HG02588 (cell line): Measurements from ENCODE around the gene CCNL2.
"Not testable (repeated sequence)": the region's sequence is repeated elsewhere in the genome, so short reads cannot be mapped to it uniquely, and the experiment has no call there.

ENCODE experiments used
- ATAC-seq: cut with Tn5 transposase; IDR thresholded peaks from one replicate; pipeline ENCODE4 v1.9.1; 2021; ENCODE audit warnings: mild to moderate bottlenecking, moderate library complexity; ENCODE audit not compliant: unreplicated experiment

The CCNL2 gene

DNA sequence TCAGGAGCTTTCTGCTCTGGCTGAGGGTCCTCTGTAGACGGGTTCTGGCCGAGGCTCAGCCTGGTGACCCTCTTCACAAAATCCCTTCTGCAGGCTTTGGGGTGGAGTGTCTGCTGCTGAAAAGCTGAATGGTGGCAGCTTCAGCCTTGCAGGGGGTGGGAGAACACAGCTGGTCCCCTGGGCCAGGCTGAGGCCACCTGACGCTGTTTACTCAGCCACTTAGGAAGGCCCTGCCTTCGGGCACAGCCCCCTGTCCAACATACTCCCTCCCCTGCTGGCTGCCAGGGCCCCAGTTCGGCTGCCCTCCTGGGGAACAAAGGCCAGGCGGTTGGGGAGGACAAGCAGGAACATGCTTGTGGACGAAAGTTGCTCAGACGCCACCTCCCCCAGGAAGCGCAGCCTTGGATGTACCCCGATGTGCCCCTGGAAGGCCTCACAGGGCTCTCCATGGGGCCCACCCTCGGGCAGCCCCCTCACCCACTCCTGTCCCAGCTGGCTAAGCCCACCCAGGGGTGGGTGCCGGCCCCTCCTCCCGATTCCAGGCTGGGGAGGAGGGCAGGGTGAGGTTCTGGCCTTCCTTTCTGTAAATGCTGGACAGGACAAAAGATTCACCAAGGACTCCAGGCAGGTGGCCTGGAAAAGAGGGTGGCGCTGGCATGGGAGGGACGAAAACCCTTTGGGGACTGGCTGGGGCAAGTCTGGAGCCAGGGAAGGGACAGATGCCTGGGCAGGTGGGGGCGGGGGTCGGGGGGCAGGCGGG is 22.2 kb upstream of the CCNL2 start, which contains the start of gene ANKRD65:
Gene ANKRD65 (minus strand): TSS at position 130 of the 760 bp plus-strand sequence. CDS start 271 bp downstream, outside the sequence.
- no peak for ATAC-seq

DNA sequence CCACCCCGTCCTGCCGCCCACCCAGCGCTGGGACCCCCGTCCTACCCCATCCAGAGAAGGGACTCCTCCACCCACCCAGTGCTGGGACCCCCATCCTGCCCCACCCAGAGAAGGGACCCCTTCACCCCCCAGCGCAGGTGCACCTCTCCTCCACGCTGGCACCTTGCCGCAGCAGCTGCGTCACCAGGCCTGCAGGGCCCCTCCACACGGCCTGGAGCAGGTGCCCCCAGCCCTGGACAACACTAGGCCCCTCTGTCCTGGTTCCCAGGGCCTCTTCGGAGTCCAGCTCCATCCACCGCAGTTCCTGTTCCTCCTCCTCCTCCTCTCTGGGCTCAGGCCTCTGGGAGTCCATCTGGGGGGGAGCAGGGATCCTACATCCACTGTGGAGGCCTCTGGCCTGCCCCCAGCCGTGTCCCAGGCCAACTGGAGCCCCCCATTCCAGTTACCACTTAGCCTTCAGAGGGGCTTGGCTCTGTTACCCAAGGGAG is 21.6 kb upstream of the CCNL2 start:
- ATAC-seq, result no peak

DNA sequence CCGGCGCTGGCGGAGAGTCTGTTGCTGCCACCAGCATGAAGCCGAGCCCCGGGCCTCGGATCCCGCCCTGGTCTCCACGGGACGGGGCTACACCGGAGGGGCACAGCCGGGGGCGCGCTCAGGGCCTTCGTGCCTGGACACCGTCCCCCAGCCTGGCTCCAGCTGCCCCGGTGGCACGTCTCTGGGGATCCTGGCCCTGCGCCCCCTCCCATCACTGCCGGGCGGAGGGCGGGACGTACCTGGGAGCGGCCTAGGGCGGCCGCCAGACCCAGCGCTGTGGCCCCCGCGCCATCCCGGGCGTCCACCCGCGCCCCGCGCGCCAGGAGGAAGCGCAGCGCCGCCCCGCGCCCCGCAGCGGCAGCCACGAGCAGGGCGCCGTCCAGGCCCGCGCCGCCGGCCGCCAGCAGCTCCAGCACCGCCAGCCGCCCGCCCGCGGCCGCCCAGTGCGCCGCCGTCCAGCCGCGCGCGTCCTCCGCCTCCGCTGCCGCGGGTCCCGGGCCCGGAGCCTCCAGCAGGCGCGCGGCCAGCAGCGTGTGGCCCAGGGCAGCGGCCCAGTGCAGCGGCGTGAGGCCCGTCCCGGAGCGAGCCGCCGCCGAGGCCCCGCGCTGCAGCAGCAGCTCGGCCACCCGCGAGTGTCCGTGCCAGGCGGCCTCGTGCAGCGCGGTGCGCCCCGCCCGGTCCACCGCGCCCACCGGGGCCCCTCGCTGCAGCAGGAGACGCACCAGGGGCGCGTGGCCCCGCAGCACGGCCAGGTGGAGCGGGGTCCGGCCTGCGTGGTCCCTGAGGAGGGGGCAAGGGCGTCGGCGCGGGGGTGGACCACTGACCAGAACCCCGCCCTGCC is 20.9 kb upstream of the CCNL2 start:
- no peak for ATAC-seq

DNA sequence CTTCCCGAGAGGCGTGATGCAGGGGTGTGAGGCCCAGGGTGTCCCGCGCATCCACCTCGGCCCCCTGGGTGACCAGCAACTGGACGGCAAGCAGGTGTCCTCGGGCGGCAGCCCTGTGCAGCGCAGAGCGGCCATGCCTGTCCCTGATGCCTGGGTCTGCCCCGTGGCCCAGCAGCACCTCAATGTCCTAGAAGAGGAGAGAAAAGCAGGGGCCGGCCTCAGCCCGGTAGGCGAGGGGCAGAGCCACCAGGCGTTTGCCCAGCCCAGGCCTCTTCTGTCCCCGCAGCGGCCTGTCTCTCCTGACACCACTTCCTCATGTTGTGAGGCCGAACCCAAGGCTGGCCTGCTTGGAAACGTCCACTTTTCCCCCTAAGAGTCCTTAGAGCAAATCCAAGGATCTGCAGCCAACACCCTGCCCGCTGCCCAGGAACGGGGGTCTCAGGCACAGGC is 20.3 kb upstream of the CCNL2 start:
- no peak for ATAC-seq

DNA sequence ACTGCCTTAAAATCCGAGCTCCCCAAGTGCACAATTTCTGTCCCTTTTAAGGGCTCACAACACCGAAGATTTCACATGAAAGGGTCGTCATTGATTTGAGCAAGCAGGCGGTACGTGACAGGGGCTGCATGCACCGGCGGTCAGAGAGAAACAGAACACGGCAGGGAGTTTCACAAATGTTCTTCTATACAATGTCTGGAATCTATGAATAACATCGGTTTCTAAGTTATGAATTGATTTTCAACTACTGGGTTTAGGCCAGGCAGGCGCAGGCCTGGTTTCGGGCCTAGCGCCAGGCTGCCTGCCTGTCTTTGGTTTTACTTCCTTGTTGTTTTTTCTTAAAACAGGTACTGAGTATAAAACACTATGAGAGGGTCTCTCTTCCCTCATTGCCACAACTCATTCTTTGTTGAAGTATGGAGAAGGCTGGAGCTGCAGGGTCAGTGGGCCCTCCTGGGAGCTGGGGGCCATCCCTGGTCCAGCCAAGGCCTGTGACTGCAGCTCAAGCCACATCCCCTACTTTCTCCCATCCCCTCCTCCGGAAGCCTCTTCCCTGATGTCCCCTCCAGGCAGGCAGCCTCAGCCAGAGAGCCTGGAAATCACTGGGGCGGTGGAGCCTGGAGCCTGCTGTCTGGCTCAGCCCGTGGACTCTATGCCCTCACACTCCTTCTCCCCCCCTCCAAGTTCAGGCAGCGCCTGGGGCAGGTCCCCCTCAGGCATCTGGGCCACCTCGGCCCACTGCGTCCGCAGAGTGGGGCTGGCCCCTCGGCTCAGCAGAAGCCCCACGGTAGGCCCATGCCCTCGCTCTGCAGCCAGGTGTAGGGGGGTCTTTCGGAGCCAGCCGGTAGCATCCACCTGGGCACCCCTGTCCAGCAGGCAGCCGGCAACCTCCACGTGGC is 19.6 kb upstream of the CCNL2 start:
- ATAC-seq, result no peak

DNA sequence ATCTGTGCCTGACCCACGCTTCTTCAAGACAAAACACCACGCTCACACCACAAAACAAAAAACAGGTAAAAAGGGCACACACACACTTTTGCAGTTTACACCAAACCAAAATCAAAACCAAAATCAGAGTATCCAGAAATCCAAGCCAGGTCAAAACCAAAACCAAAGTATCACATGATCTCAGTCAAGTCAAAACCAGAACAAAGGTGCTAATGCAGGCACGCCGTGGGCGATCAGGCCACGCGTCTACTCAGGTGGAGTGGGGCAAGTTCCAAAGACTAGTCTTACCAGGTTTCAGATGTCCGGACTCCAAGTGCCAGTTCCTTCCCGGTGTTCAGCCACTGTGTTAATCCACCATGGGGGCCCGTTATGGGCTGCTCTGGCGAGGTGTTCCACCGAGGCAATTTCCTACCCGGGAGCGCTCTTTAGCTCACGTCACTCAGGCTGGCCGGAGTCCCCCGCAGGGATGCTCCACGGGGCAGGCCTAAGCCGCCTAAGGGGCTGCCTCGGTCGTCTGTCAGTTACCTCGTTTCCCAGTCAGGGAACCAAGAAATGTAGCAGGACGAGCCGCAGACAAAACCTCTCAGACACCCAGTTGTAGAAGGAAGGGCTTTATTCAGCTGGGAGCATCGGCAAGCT is 18.8 kb upstream of the CCNL2 start:
- not testable (repeated sequence) for ATAC-seq

DNA sequence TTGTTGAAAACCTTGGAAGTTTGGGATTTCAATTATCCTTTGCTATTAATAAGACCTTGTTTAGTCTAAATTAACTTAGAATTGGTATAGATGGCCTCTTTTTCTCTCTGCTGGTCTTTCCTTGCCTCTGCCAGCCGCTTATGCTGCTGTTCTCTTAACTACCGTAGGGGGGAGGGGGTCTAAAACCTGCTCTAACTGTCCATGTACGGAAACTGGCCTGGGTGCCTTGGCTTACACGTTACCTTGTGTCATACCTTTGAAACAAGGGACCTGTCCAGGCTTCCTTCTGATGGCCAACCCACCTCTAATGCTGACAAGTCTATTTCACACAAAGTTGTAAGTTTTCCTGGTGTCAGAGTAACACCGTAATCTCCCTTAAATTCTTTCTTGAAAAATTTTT is 18.3 kb upstream of the CCNL2 start:
- not testable (repeated sequence) for ATAC-seq

DNA sequence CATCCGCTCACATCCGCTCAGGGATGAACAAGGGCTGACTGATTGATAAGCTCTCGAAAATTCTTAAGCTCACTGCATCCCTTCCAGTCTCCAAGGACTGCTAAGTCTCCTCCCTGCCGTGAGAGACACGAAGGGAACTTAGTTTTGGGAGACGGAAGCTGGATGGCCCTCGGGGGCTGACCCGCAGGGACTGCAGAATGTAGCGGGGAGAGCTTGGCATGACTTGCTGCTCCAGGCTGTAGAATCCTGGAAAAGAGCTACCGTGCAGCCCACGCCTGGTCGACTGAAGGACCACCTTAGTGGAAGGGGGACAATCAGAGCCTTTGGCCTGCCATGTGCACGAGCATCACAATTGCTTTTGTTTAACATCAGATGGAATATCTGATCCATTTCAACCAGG is 16.6 kb upstream of the CCNL2 start:
- ATAC-seq, result no peak

DNA sequence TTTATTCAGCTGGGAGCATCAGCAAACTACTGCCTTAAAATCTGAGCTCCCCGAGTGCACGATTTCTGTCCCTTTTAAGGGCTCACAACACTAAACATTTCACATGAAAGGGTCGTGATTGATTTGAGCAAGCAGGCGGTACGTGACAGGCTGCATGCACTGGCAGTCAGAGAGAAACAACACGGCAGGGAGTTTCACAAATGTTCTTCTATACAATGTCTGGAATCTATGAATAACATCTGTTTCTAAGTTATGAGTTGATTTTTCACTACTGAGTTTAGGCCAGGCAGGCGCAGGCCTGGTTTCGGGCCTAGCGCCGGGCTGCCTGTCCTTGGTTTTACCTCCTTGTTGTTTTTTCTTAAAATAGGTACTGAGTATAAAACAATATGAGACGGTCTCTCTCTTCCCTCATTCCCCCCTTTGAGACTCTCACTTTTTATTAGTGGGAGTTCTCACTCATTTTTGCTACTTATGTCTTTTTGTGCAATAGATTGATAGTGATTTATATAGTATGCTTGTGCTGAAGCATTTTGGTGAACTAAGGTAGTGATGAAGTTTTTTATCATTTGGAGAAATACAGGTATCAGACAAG is 13.3 kb upstream of the CCNL2 start:
- not testable (repeated sequence) for ATAC-seq

DNA sequence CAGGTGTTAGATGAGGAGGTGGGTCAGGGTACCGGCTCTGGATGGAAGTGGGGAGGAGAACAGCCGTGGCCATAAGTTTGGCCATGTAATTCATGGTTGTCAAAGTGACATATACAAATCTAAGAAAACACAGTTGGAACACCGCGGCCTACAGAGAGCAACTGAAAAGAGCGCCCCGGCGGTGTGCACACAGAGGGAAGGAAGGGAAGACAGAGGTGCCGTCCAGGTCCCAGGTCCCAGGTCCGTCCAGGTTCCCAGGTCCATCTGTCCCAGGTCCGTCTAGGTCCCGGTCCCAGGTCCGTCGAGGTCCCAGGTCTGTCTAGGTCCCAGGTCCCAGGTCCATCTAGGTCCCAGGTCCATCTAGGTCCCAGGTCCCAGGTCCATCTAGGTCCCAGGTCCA is 12.5 kb upstream of the CCNL2 start:
- no peak for ATAC-seq

DNA sequence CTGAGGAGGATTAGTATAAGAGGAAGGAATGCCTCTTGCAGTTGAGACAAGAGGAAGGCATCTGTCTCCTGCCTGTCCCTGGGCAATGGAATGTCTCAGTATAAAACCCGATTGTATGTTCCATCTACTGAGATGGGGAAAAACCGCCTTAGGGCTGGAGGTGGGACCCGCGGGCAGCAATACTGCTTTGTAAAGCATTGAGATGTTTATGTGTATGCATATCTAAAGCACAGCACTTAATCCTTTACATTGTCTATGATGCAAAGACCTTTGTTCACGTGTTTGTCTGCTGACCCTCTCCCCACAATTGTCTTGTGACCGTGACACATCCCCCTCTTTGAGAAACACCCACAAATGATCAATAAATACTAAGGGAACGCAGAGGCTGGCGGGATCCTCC is 11.1 kb upstream of the CCNL2 start:
- not testable (repeated sequence) for ATAC-seq

DNA sequence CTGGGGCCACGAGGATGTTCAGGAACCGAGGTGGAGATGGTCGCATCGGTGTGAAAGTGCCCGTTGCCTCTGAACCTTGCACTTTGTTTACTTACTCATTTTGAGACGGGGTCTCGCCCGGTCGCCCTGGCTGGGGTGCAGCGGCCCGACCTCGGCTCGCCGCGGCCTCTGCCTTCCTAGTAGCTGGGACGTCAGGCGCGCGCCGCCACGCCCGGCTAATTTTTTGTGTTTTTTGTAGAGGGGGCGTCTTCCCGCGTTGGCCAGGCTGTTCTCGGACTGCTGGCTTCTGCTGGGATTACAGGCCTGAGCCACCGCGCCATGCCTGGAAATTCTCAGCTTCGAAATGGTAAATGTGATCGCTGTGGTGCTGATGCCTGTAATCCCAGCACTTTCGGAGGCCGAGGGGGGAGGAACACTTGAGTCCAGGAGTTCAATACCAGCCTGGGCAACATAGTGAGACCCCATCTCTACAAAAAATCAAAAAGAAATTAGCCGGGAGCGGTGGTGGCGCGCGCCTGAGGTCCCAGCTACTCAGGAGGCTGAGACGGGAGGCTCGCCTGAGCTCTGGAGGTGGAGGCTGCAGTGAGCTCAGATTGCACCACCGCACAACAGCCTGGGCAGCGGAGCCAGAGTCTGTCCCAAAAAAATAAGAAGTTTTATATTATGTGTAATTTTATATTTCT is 8.6 kb upstream of the CCNL2 start:
- peak; percentile 25 for ATAC-seq

DNA sequence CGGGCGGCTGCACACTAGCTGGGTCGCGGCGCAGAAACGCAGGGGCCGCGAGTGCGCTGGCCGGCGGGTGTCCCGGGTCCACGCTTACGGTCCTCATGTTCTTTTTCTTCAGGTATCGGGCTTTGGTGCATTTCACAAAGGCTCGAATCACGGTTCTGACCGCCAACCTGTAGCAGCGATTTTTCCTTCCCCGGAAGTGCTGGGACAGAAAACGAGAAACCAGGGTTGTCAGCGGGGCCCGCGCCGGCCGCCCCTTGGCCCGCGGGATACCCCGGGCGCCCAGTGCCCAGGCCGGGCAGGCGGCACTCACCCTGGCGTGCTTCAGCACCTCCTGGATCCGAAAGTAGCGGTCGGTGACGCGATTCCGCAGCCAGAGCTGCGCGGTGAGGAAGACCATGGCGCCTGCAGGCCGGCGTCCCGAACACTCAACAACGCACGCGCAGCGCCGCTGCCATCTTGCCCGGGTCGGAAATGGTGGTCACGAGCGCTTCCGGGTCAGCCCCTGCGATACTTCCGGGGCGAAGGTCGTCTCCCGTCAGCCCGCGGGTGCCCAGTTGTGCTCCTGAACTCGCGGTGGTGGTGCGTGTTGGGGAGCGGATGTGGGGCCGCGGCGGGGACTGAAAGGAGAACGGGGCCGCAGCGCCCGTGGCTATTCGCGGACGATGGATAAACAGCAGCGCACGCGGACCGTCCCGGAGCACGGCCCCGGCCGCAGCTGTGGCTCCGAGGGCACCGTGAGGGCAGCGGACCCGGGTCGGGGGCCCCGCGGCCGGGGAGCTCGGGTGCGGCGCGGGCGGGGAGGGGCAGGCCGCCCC is 7.9 kb upstream of the CCNL2 start, which contains the start of gene MRPL20:
Gene MRPL20 (minus strand): TSS at position 473 of the 815 bp plus-strand sequence. CDS start 76 bp downstream, at position 397.
- ATAC-seq, result peak; percentile 86

DNA sequence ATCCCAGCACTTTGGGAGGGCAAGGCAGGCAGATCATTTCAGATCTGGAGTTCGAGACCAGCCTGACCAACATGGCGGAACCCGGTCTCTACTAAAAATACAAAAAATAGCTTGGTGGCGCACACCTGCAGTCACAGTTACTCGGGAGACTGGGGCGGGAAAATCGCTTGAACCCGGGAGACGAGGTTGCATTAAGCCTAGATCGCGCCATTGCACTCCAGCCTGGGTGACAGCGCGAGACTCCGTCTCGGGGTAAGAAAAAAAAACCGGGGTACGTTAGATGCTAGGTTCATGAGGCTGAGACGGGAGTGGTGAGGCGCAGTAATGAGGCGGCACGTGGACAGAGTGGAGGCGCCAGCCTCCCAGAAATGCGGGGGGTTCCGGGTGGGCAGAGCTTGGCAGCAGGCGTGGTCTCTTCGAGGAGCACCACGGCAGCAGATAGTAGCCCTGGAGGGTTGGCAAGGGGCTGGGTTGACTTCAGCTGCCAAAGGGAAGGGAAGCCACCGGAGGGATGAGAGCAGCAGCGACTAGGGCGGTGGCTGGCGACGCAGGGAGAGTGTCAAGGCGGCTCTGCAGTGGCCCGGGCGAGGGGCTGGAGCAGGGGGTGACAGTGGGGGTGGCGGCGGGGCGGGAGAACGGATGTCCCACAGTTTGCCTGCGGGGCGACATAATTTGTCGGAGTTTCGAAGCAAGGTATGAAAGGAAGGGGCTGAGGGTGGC is 7.1 kb upstream of the CCNL2 start:
- ATAC-seq, result no peak

DNA sequence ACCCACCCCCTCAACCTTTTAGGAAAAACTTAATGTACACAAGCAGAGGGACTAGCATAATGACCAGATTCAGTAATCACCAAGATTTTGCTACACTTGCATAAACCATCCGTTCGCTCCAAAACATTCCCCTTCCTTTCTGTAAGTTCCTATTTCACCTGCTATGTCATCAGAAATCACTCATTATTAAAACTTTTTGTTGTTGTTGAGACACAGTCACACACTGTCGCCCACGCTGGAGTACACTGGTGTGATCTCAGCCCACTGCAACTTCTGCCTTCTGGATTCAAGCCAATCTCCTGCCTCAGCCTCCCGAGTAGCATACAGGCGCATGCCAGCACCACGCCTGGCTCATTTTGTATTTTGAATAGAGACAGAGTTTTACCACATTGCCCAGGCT is 4.5 kb upstream of the CCNL2 start:
- ATAC-seq, result no peak

DNA sequence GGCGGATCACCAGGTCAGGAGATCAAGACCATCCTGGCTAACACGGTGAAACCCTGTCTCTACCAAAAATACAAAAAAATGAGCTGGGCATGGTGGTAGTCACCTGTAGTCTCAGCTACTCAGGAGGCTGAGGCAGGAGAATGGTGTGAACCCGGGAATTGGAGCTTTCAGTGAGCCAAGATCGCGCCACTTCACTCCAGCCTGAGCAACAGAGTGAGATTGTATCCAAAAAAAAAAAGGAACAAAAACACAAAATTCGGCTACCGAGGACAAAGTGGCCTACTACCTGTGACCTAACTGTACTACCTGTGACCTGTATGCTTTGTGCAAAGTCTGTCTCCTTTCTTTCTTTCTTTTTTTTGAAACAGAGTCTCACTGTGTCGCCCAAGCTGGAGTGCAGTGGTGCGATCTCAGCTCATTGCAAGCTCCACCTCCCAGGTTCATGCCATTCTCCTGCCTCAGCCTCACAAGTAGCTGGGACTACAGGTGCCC is 3.8 kb upstream of the CCNL2 start:
- not testable (repeated sequence) for ATAC-seq

DNA sequence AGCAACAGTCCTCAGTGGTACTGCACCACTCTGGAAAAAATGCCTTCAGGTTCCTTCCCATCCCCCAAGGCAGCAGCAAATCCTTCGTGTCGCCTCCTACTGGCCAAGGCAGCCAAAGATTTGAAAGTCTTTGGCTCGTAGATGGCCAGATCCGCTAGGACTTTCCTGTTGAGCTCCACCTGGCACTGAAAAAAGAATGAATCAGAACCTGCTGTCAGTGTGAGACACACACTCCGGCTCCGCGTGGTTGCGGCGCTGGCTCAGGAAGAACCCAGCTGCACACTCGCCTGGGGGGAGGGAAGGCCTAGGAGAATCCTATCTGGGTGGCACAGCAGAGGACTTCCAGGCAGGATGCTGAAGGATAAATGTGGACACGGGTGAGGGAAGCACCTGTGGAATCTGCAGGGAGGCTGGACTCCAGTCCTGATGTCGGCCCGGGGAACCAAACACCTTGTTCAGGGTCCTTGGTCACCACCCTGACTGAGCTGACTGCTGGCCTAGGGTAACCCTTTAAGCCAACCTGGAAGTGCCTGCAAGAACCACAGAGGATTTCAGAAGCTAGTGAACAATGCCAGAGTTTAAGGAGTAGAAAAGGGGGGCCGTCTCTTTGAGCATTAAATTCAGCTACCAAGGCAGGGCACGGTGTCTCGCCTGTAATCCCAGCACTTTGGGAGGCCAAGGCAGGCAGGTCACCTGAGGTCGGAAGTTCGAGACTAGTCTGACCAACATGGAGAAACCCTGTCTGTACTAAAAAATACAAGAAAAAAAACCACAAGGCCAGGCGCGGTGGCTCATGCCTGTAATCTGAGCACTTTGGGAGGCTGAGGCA is 3.2 kb upstream of the CCNL2 start:
- ATAC-seq, result no peak
